Measurements from ENCODE around the gene CYP26B1. TPM values are rescaled to one million over a fixed set of nuclear protein-coding genes. Genes with fewer than 3 reads are reported as not detected.

CYP26B1 gene
- polyA plus RNA-seq, 1 donor (not counting 4 experiments of a cell fraction or from before 2014, with no cell fraction given), result 1.2 TPM

GRCh38 chr2:72094701-72095100 lies 53.0 kb downstream of the CYP26B1 start:
- DNase-seq (ENCODE audit: low read depth, low spot score) (no peak), FAIRE-seq (no peak)
- Histone ChIP-seq H3K79me2 (ENCODE audit: control insufficient read depth, insufficient read depth, low read length) (no peaks in the 10 kb centered on the region), H3K36me3 (ENCODE audit: control insufficient read depth in 2 of 2, extremely low read depth in 1 of 2, insufficient read depth in 2 of 2, low read length in 2 of 2) (no peaks in the 10 kb centered on the region), H4K20me1 (ENCODE audit: control insufficient read depth, extremely low read depth, insufficient read depth, low read length) (no peaks in the 10 kb centered on the region), H3K27ac (ENCODE audit: control insufficient read depth, insufficient read depth, low read length) (no peak overlapping the region), H3K4me1 (ENCODE audit: control insufficient read depth, extremely low read depth, insufficient read depth, low read length) (peaks cover 11% of the 10 kb centered on the region), H2AFZ (ENCODE audit: control insufficient read depth, low read length) (no peak overlapping the region), H3K9me1 (ENCODE audit: control insufficient read depth, extremely low read depth, insufficient read depth, low read length) (no peaks in the 10 kb centered on the region), H3K9ac (ENCODE audit: control insufficient read depth, extremely low read depth, insufficient read depth, low read length) (no peak overlapping the region), H3K4me2 (ENCODE audit: control insufficient read depth, extremely low read depth, insufficient read depth, low read depth, low read length) (no peak overlapping the region), H3K4me3 (ENCODE audit: control insufficient read depth in 2 of 3, extremely low read depth in 1 of 3, insufficient read depth in 2 of 3, low read depth in 1 of 3, low read length in 3 of 3) (no peak overlapping the region), H3K9me3 (ENCODE audit: control insufficient read depth, low read depth, low read length) (no peaks in the 10 kb centered on the region), H3K27me3 (ENCODE audit: control insufficient read depth, extremely low read depth, insufficient read depth, low read length) (no peaks in the 10 kb centered on the region)
- TF ChIP-seq, protein P1, sequence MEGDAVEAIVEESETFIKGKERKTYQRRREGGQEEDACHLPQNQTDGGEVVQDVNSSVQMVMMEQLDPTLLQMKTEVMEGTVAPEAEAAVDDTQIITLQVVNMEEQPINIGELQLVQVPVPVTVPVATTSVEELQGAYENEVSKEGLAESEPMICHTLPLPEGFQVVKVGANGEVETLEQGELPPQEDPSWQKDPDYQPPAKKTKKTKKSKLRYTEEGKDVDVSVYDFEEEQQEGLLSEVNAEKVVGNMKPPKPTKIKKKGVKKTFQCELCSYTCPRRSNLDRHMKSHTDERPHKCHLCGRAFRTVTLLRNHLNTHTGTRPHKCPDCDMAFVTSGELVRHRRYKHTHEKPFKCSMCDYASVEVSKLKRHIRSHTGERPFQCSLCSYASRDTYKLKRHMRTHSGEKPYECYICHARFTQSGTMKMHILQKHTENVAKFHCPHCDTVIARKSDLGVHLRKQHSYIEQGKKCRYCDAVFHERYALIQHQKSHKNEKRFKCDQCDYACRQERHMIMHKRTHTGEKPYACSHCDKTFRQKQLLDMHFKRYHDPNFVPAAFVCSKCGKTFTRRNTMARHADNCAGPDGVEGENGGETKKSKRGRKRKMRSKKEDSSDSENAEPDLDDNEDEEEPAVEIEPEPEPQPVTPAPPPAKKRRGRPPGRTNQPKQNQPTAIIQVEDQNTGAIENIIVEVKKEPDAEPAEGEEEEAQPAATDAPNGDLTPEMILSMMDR (optimal IDR thresholded peaks at IDR 0.05 in 1 of 3, IDR thresholded peaks at IDR 0.05 in 1 of 3, conservative IDR thresholded peaks at IDR 0.05 in 1 of 3; ENCODE audit: extremely low read depth in 1 of 3, insufficient read depth in 2 of 3, low read length in 3 of 3), result no peak
- no peak for TF ChIP-seq EZH2 (IDR thresholded peaks at IDR 0.05; ENCODE audit: low read length)
- dilution Hi-C loops (cut with MboI; ENCODE audit: extremely low pct_ligation_motif_present, low sequenced_read_pairs), result no loop called here

DNA sequence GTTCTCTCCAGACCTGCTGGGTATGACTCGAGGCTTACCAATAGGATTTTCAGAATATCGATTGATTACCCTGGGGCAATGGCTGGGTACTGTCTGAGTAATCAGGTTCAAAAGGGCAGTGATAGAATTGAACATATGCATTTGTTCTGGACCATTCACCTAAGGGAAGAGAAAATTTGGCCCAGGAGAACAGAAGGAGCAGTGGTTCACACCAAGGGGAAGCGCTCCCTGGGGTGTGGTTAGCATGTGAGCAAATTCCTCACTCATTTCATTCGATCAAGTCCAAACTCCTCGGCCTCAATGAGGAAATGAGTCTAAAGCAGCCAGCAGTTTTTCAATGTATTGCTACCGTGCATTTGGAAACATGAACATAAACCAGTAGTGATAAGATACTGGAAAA lies 55.6 kb downstream of the CYP26B1 start:
- dilution Hi-C loops (cut with MboI; ENCODE audit: extremely low pct_ligation_motif_present, low sequenced_read_pairs), result no loop called here

More for the DNA sequence above, 55.6 kb downstream of the CYP26B1 start:
- Histone ChIP-seq H4K20me1 (ENCODE audit: control insufficient read depth, extremely low read depth, insufficient read depth, low read length) (no peaks in the 10 kb centered on the region), H3K4me2 (ENCODE audit: control insufficient read depth, extremely low read depth, insufficient read depth, low read depth, low read length) (peak overlapping the region; percentile 4), H3K27ac (ENCODE audit: control insufficient read depth, insufficient read depth, low read length) (no peak overlapping the region), H2AFZ (ENCODE audit: control insufficient read depth, low read length) (no peak overlapping the region), H3K79me2 (ENCODE audit: control insufficient read depth, insufficient read depth, low read length) (no peaks in the 10 kb centered on the region), H3K9me3 (ENCODE audit: control insufficient read depth, low read depth, low read length) (no peaks in the 10 kb centered on the region), H3K4me3 (ENCODE audit: control insufficient read depth in 2 of 3, extremely low read depth in 1 of 3, insufficient read depth in 2 of 3, low read depth in 1 of 3, low read length in 3 of 3) (no peak overlapping the region), H3K9me1 (ENCODE audit: control insufficient read depth, extremely low read depth, insufficient read depth, low read length) (no peaks in the 10 kb centered on the region), H3K36me3 (ENCODE audit: control insufficient read depth in 2 of 2, extremely low read depth in 1 of 2, insufficient read depth in 2 of 2, low read length in 2 of 2) (no peaks in the 10 kb centered on the region), H3K4me1 (ENCODE audit: control insufficient read depth, extremely low read depth, insufficient read depth, low read length) (peaks cover 11% of the 10 kb centered on the region), H3K9ac (ENCODE audit: control insufficient read depth, extremely low read depth, insufficient read depth, low read length) (no peak overlapping the region), H3K27me3 (ENCODE audit: control insufficient read depth, extremely low read depth, insufficient read depth, low read length) (no peaks in the 10 kb centered on the region)
- TF ChIP-seq EZH2 (IDR thresholded peaks at IDR 0.05; ENCODE audit: low read length), result no peak
- TF ChIP-seq, protein P1 (optimal IDR thresholded peaks at IDR 0.05 in 1 of 3, IDR thresholded peaks at IDR 0.05 in 1 of 3, conservative IDR thresholded peaks at IDR 0.05 in 1 of 3; ENCODE audit: extremely low read depth in 1 of 3, insufficient read depth in 2 of 3, low read length in 3 of 3), result no peak
- FAIRE-seq (peak; percentile 78), DNase-seq (ENCODE audit: low read depth, low spot score) (no peak)

Measured in keratinocyte (primary cell).